Astrocyte (in vitro differentiated cells and primary cell): ENCODE data around the gene GABRA5. TPM values are rescaled to one million over a fixed set of nuclear protein-coding genes. Genes with fewer than 3 reads are reported as not detected.

Experiments used
- DNase-seq: peaks from one replicate; pipeline ENCODE4 v3.0.0-alpha.2; 2010; ENCODE audit warnings: low read depth
- FAIRE-seq: peaks from 2 replicates; lab custom pipeline; 2011; peaks lifted over from hg19 to GRCh38; lab: Jason Lieb, UNC
- H2AFZ ChIP-seq: 2 replicates; pipeline ENCODE4 v1.6.0; 2012; ENCODE audit warnings: low read depth, low read length, inconsistent platforms
- H3K27ac ChIP-seq: 2 replicates; pipeline ENCODE4 v1.5.1; 2011; ENCODE audit warnings: low read depth, low read length, inconsistent platforms
- H3K27me3 ChIP-seq: 2 replicates; pipeline ENCODE4 v1.6.0; 2011; ENCODE audit warnings: low read length, inconsistent platforms; ENCODE audit not compliant: insufficient read depth
- H3K36me3 ChIP-seq: 2 replicates; pipeline ENCODE4 v1.5.1; 2011; ENCODE audit warnings: low read length, inconsistent platforms; ENCODE audit not compliant: insufficient read depth
- H3K4me1 ChIP-seq: 2 replicates; pipeline ENCODE4 v1.5.1; 2011; ENCODE audit warnings: low read length, inconsistent platforms; ENCODE audit not compliant: insufficient read depth
- H3K4me2 ChIP-seq: 2 replicates; pipeline ENCODE4 v1.6.0; 2012; ENCODE audit warnings: low read length, inconsistent platforms
- H3K4me3 ChIP-seq: 2 replicates; pipeline ENCODE4 v1.5.1; 2011; ENCODE audit warnings: low read depth, mild to moderate bottlenecking, low read length, inconsistent platforms; ENCODE audit not compliant: insufficient read depth
- H3K79me2 ChIP-seq: 2 replicates; pipeline ENCODE4 v1.6.0; 2012; ENCODE audit warnings: mild to moderate bottlenecking, low read length, inconsistent platforms; ENCODE audit not compliant: insufficient read depth
- H3K9ac ChIP-seq: 2 replicates; pipeline ENCODE4 v1.6.0; 2012; ENCODE audit warnings: mild to moderate bottlenecking, low read length, inconsistent platforms
- H3K9me3 ChIP-seq: 2 replicates; pipeline ENCODE4 v1.5.1; 2012; ENCODE audit warnings: low read depth, mild to moderate bottlenecking, low read length, inconsistent platforms; ENCODE audit not compliant: insufficient read depth
- H4K20me1 ChIP-seq: 2 replicates; pipeline ENCODE4 v1.6.0; 2012; ENCODE audit warnings: low read length, inconsistent platforms; ENCODE audit not compliant: insufficient read depth
- H3K27ac Mint-ChIP-seq: one replicate; pipeline ENCODE4 v1.8.0; 2021; ENCODE audit warnings: mild to moderate bottlenecking, mixed read lengths; ENCODE audit not compliant: unreplicated experiment
- H3K27me3 Mint-ChIP-seq: one replicate; pipeline ENCODE4 v1.8.0; 2021; ENCODE audit warnings: low read depth, mixed read lengths; ENCODE audit not compliant: unreplicated experiment
- H3K36me3 Mint-ChIP-seq: one replicate; pipeline ENCODE4 v1.8.0; 2021; ENCODE audit warnings: low read depth, mixed read lengths; ENCODE audit not compliant: unreplicated experiment
- H3K4me1 Mint-ChIP-seq: one replicate; pipeline ENCODE4 v1.8.0; 2021; ENCODE audit warnings: low read depth, mixed read lengths; ENCODE audit not compliant: unreplicated experiment
- H3K4me3 Mint-ChIP-seq: one replicate; pipeline ENCODE4 v1.8.0; 2021; ENCODE audit warnings: mild to moderate bottlenecking, moderate library complexity, mixed read lengths; ENCODE audit not compliant: unreplicated experiment
- H3K9me3 Mint-ChIP-seq: one replicate; pipeline ENCODE4 v1.8.0; 2021; ENCODE audit warnings: mild to moderate bottlenecking, mixed read lengths; ENCODE audit not compliant: unreplicated experiment
- EZH2 ChIP-seq: IDR thresholded peaks from 2 replicates; pipeline ENCODE4 v1.6.1; 2012; ENCODE audit warnings: mild to moderate bottlenecking, low read length, inconsistent platforms; ENCODE audit not compliant: insufficient read depth
- total RNA-seq: library from RNA; stranded (reverse); gene quantifications from 2 replicates; pipeline ENCODE4 v1.2.1, GENCODE V29; 2021
- TF ChIP-seq, protein P1 (sequence below): IDR thresholded peaks from 2 replicates; pipeline ENCODE4 v1.5.1; 2011; ENCODE audit warnings: low read depth, mild to moderate bottlenecking, inconsistent platforms, low read length, moderate library complexity; ENCODE audit not compliant: insufficient read depth

The GABRA5 gene
- total RNA-seq, 1 donor from 2014 or later = 7.9 TPM

GRCh38 chr15:26883466-26883865 lies 16.6 kb downstream of the GABRA5 start:
- DNase-seq (no peak), FAIRE-seq (no peak)
- Mint-ChIP-seq H3K27me3 (no peaks in the 10 kb centered on the region), H3K4me3 (no peak overlapping the region), H3K36me3 (peaks cover 9% of the 10 kb centered on the region), H3K4me1 (no peaks in the 10 kb centered on the region), H3K9me3 (no peaks in the 10 kb centered on the region), H3K27ac (no peak overlapping the region)
- no peak overlapping the region for H3K4me3 ChIP-seq
- H3K27me3 ChIP-seq = no peaks in the 10 kb centered on the region
- H3K9ac ChIP-seq = no peak overlapping the region
- H3K9me3 ChIP-seq = no peaks in the 10 kb centered on the region
- no peak overlapping the region for H2AFZ ChIP-seq
- no peaks in the 10 kb centered on the region for H3K4me1 ChIP-seq
- TF ChIP-seq, protein P1, sequence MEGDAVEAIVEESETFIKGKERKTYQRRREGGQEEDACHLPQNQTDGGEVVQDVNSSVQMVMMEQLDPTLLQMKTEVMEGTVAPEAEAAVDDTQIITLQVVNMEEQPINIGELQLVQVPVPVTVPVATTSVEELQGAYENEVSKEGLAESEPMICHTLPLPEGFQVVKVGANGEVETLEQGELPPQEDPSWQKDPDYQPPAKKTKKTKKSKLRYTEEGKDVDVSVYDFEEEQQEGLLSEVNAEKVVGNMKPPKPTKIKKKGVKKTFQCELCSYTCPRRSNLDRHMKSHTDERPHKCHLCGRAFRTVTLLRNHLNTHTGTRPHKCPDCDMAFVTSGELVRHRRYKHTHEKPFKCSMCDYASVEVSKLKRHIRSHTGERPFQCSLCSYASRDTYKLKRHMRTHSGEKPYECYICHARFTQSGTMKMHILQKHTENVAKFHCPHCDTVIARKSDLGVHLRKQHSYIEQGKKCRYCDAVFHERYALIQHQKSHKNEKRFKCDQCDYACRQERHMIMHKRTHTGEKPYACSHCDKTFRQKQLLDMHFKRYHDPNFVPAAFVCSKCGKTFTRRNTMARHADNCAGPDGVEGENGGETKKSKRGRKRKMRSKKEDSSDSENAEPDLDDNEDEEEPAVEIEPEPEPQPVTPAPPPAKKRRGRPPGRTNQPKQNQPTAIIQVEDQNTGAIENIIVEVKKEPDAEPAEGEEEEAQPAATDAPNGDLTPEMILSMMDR = no peak
- no peak for TF ChIP-seq EZH2
- H4K20me1 ChIP-seq = no peaks in the 10 kb centered on the region
- no peak overlapping the region for H3K4me2 ChIP-seq
- no peaks in the 10 kb centered on the region for H3K36me3 ChIP-seq
- H3K79me2 ChIP-seq = no peaks in the 10 kb centered on the region
- H3K27ac ChIP-seq = no peak overlapping the region

DNA sequence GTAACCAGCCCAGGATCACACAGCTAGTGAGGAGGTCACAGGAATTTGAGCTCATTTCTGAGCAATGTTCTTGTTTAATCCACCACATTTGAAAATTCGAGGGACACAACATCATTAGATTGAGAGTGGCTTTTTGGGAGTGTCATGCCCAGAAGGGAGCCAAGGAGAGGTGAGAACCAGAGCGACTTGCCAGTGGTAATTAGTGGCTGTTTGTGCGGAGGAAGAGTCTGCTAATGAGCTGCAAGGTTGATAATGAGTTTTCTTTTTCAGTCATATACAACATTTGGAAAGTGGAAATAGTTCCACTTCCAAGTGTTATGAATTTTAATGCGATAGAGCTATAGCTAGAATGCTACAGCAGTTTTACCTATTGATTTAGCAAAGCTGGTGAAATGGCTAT lies 19.7 kb downstream of the GABRA5 start:
- Mint-ChIP-seq H3K4me3 (no peak overlapping the region), H3K27ac (no peak overlapping the region), H3K27me3 (no peaks in the 10 kb centered on the region), H3K4me1 (no peaks in the 10 kb centered on the region), H3K36me3 (peaks cover 4% of the 10 kb centered on the region), H3K9me3 (no peaks in the 10 kb centered on the region)
- TF ChIP-seq, protein P1 = no peak
- no peak for TF ChIP-seq EZH2
- no peaks in the 10 kb centered on the region for H3K9me3 ChIP-seq
- no peak overlapping the region for H3K4me3 ChIP-seq
- no peak overlapping the region for H3K27ac ChIP-seq
- no peaks in the 10 kb centered on the region for H3K36me3 ChIP-seq
- FAIRE-seq (no peak), DNase-seq (no peak)
- no peaks in the 10 kb centered on the region for H3K27me3 ChIP-seq
- peaks cover under 1% of the 10 kb centered on the region for H3K4me1 ChIP-seq
- no peak overlapping the region for H3K9ac ChIP-seq
- H4K20me1 ChIP-seq = no peaks in the 10 kb centered on the region
- H3K79me2 ChIP-seq = no peaks in the 10 kb centered on the region
- H2AFZ ChIP-seq = no peak overlapping the region
- H3K4me2 ChIP-seq = no peak overlapping the region

DNA sequence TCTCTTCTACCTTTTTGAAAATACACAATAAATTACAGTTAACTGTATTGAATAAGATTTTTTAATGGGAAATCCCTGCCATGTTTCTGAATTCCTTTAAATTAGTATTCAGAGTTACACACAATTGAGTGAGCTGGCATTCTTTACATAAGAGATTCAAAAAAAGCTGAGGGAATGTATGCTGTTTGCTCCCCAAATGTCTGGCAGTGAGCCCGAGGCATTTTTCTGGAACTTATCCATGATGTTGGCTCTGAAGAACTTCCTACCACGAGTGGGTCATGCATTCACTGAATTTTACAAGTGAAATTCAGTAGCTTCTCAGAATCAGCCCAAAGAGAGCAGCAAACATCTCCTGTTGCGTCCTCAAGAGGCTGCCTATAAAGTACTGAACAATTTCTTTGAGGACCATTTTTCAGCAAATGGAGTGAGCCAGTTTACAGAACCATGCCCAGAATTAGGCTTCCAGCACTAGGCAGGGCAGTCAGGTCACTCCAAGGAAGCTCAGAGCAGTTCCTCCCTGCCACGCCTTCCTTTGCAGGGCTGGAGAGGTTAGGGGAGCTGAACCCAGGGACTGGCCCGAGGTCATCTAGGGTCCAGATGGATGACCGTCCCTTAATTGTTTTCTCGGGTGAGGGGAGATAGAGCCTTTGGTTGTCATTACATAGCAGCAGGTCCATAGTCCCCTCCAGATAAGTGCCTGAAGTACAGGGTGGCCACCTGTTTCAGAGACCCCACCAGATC lies 21.2 kb downstream of the GABRA5 start:
- TF ChIP-seq, protein P1 = no peak
- TF ChIP-seq EZH2 = no peak
- H4K20me1 ChIP-seq = no peaks in the 10 kb centered on the region
- H3K4me2 ChIP-seq = no peak overlapping the region
- H3K9me3 ChIP-seq = no peaks in the 10 kb centered on the region
- FAIRE-seq (no peak), DNase-seq (no peak)
- no peak overlapping the region for H3K4me3 Mint-ChIP-seq
- no peaks in the 10 kb centered on the region for H3K36me3 ChIP-seq
- no peak overlapping the region for H3K27ac Mint-ChIP-seq
- peaks cover 6% of the 10 kb centered on the region for H3K4me1 ChIP-seq
- no peak overlapping the region for H2AFZ ChIP-seq
- no peaks in the 10 kb centered on the region for H3K27me3 ChIP-seq
- H3K27ac ChIP-seq = no peak overlapping the region
- H3K4me1 Mint-ChIP-seq = no peaks in the 10 kb centered on the region
- H3K27me3 Mint-ChIP-seq = no peaks in the 10 kb centered on the region
- H3K9me3 Mint-ChIP-seq = no peaks in the 10 kb centered on the region
- no peak overlapping the region for H3K9ac ChIP-seq
- peaks cover 4% of the 10 kb centered on the region for H3K36me3 Mint-ChIP-seq
- no peak overlapping the region for H3K4me3 ChIP-seq
- no peaks in the 10 kb centered on the region for H3K79me2 ChIP-seq
